Spleen (tissue), 7 donors: ENCODE results near the gene SRP54.

ENCODE experiments used
- POLR2A ChIP-seq, 3 donors: fragments of 450-650 bp; IDR thresholded peaks; one replicate each; pipeline ENCODE4 v1.5.1; 2017; ENCODE audit warnings: antibody characterized with exemption in 3 of 3, mild to moderate bottlenecking in 1 of 3
- POLR2AphosphoS5 ChIP-seq, 3 donors: sonication (generic); formaldehyde crosslinking; IDR thresholded peaks; one replicate each; pipeline ENCODE4 v1.5.1; 2017; ENCODE audit warnings: antibody characterized with exemption in 3 of 3
- TF ChIP-seq, protein P1 (sequence below), 11 experiments: fragments of 200-600 bp in 7 of 11; fragments of 450-650 bp in 4 of 11; sonication (generic) in 4 of 11; IDR thresholded peaks in 8 of 11; conservative IDR thresholded peaks in 3 of 11; 1 replicate in 7 of 11; 2 replicates in 4 of 11; pipeline versions ENCODE4 v1.4.0 to v1.8.0; 2016 to 2021; ENCODE audit warnings: antibody characterized with exemption in 11 of 11, inconsistent platforms in 4 of 11, mild to moderate bottlenecking in 1 of 11
- donor health status: DM: no; HTN: no; CAD: no; lungs with moderate emphysema.
- donor health status: DM: no; HTN: no; CAD: no.
- donor health status: DM: no; HTN: no; CAD: no.

- TF ChIP-seq, protein P1, sequence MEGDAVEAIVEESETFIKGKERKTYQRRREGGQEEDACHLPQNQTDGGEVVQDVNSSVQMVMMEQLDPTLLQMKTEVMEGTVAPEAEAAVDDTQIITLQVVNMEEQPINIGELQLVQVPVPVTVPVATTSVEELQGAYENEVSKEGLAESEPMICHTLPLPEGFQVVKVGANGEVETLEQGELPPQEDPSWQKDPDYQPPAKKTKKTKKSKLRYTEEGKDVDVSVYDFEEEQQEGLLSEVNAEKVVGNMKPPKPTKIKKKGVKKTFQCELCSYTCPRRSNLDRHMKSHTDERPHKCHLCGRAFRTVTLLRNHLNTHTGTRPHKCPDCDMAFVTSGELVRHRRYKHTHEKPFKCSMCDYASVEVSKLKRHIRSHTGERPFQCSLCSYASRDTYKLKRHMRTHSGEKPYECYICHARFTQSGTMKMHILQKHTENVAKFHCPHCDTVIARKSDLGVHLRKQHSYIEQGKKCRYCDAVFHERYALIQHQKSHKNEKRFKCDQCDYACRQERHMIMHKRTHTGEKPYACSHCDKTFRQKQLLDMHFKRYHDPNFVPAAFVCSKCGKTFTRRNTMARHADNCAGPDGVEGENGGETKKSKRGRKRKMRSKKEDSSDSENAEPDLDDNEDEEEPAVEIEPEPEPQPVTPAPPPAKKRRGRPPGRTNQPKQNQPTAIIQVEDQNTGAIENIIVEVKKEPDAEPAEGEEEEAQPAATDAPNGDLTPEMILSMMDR (IDR thresholded peaks at IDR 0.05 in 8 of 11, conservative IDR thresholded peaks at IDR 0.05 in 3 of 11) = no peak
- no peak for TF ChIP-seq POLR2AphosphoS5 (IDR thresholded peaks at IDR 0.05)
- TF ChIP-seq POLR2A (IDR thresholded peaks at IDR 0.05) = no peak
These were observed 44.9 kb upstream of the SRP54 start for GRCh38 chr14:34937876-34938275.
